SK-N-SH (cell line): Measurements from ENCODE around the gene EXOC4. TPM values are rescaled to one million over a fixed set of nuclear protein-coding genes. Genes with fewer than 3 reads are reported as not detected.

Source experiments
- CTCF ChIA-PET: fragments of 300-600, 350-600 bp; formaldehyde crosslinking; extraction: SDS; loops from one replicate; lab custom pipeline; 2021; lab: Yijun Ruan, JAX
- POLR2A ChIA-PET: fragments of 350-600 bp; sonication (Branson Sonifier 250); formaldehyde crosslinking; extraction: SDS; loops from one replicate; lab custom pipeline; 2020; ENCODE audit warnings: antibody characterized with exemption, inconsistent platforms; lab: Yijun Ruan, JAX
- DNase-seq: peaks from one replicate; pipeline ENCODE4 v3.0.0; 2012
- H2AFZ ChIP-seq: fragments of 200-600 bp; sonication (generic); 2 replicates; pipeline ENCODE4 v1.8.1; 2016; ENCODE audit warnings: antibody characterized with exemption, mild to moderate bottlenecking, low read depth
- H3F3A ChIP-seq: fragments of 200-600 bp; sonication (generic); replicated peaks from 2 replicates; pipeline ENCODE3; 2016; ENCODE audit warnings: antibody characterized with exemption, mild to moderate bottlenecking; ENCODE audit not compliant: insufficient read depth
- H3K27ac ChIP-seq, 2 experiments: fragments of 200-500 bp in 1 of 2; fragments of 200-600 bp in 1 of 2; sonication (Bioruptor generic) in 1 of 2; sonication (generic), shearing (Covaris generic) in 1 of 2; 2 replicates each; pipeline versions ENCODE4 v1.5.1 to v1.6.1; 2014 to 2016; ENCODE audit warnings: low read depth in 2 of 2, inconsistent platforms in 1 of 2, low read length in 1 of 2, mild to moderate bottlenecking in 1 of 2, mixed read lengths in 1 of 2
- H3K27me3 ChIP-seq: fragments of 200-600 bp; sonication (generic), shearing (Covaris generic); 2 replicates; pipeline ENCODE4 v1.6.1; 2016; ENCODE audit warnings: mixed run types; ENCODE audit not compliant: insufficient read depth
- H3K36me3 ChIP-seq, 2 experiments: fragments of 200-500 bp in 1 of 2; fragments of 200-600 bp in 1 of 2; sonication (Bioruptor generic) in 1 of 2; sonication (generic) in 1 of 2; replicated peaks in 1 of 2; 2 replicates each; pipeline versions ENCODE3 to v1.5.1; 2014 to 2016; ENCODE audit warnings: low read length in 1 of 2, mild to moderate bottlenecking in 1 of 2; ENCODE audit not compliant: insufficient read depth in 2 of 2, control insufficient read depth in 1 of 2
- H3K4me1 ChIP-seq, 2 experiments: fragments of 200-500 bp in 1 of 2; fragments of 200-600 bp in 1 of 2; sonication (Bioruptor generic) in 1 of 2; sonication (generic), shearing (Covaris generic) in 1 of 2; 2 replicates each; pipeline versions ENCODE4 v1.5.1 to v1.6.1; 2014 to 2016; ENCODE audit warnings: low read depth in 1 of 2, low read length in 1 of 2, mixed run types in 1 of 2; ENCODE audit not compliant: insufficient read depth in 2 of 2, control insufficient read depth in 1 of 2
- H3K4me2 ChIP-seq: fragments of 200-600 bp; sonication (generic), shearing (Covaris generic); 2 replicates; pipeline ENCODE4 v1.6.1; 2017; ENCODE audit warnings: mixed run types
- H3K4me3 ChIP-seq, 2 experiments: fragments of 200-500 bp in 1 of 2; fragments of 200-600 bp in 1 of 2; sonication (Bioruptor generic) in 1 of 2; sonication (generic), shearing (Covaris generic) in 1 of 2; 2 replicates each; pipeline versions ENCODE4 v1.5.1 to v1.8.1; 2014 to 2016; ENCODE audit warnings: low read depth in 2 of 2, inconsistent platforms in 1 of 2, low read length in 1 of 2, mild to moderate bottlenecking in 1 of 2, mixed read lengths in 1 of 2, moderate library complexity in 1 of 2
- H3K79me2 ChIP-seq: fragments of 200-600 bp; sonication (generic); 2 replicates; pipeline ENCODE4 v1.8.1; 2017; ENCODE audit warnings: mild to moderate bottlenecking; ENCODE audit not compliant: insufficient read depth
- H3K9ac ChIP-seq: fragments of 200-600 bp; sonication (generic); 2 replicates; pipeline ENCODE4 v1.6.1; 2017; ENCODE audit warnings: mixed run types
- H3K9me2 ChIP-seq: fragments of 200-600 bp; sonication (generic); 2 replicates; pipeline ENCODE4 v1.6.1; 2017; ENCODE audit warnings: mixed run types
- H3K9me3 ChIP-seq: fragments of 200-600 bp; sonication (generic); 2 replicates; pipeline ENCODE4 v1.6.1; 2017; ENCODE audit warnings: mixed run types, mild to moderate bottlenecking, moderate library complexity
- H4K20me1 ChIP-seq: fragments of 200-600 bp; sonication (generic); 2 replicates; pipeline ENCODE4 v1.6.1; 2017; ENCODE audit warnings: mild to moderate bottlenecking, mixed run types; ENCODE audit not compliant: insufficient read depth
- EP300 ChIP-seq, 2 experiments: IDR thresholded peaks; 2 replicates each; pipeline versions ENCODE4 v1.4.0 to v1.6.1; 2012; ENCODE audit warnings: borderline replicate concordance in 1 of 2, low read depth in 1 of 2, low read length in 1 of 2
- EZH2phosphoT487 ChIP-seq: fragments of 200-600 bp; sonication (generic); IDR thresholded peaks from 2 replicates; pipeline ENCODE4 v1.6.1; 2017; ENCODE audit warnings: low read depth, mixed run types, mild to moderate bottlenecking, antibody characterized with exemption, moderate library complexity, borderline replicate concordance
- FOXM1 ChIP-seq: IDR thresholded peaks from 2 replicates; pipeline ENCODE4 v1.4.0; 2012; ENCODE audit warnings: low read depth, mild to moderate bottlenecking
- GABPA ChIP-seq: IDR thresholded peaks from 2 replicates; pipeline ENCODE4 v1.4.0; 2012; ENCODE audit warnings: low read depth, mild to moderate bottlenecking
- GATA2 ChIP-seq: sonication (generic); formaldehyde crosslinking; IDR thresholded peaks from 2 replicates; pipeline ENCODE4 v1.5.0; 2020; ENCODE audit warnings: mild to moderate bottlenecking, missing genetic modification reagents
- JUND ChIP-seq: IDR thresholded peaks from 2 replicates; pipeline ENCODE4 v1.4.0; 2012
- MEF2A ChIP-seq: IDR thresholded peaks from 2 replicates; pipeline ENCODE4 v1.4.0; 2012; ENCODE audit warnings: low read depth, borderline replicate concordance
- NRF1 ChIP-seq: IDR thresholded peaks from 2 replicates; pipeline ENCODE4 v1.6.1; 2012; ENCODE audit warnings: low read depth, mild to moderate bottlenecking, low read length
- POLR2AphosphoS5 ChIP-seq: IDR thresholded peaks from 2 replicates; pipeline ENCODE4 v1.6.1; 2012; ENCODE audit warnings: low read depth, low read length
- RFX5 ChIP-seq: IDR thresholded peaks from 2 replicates; pipeline ENCODE4 v1.6.1; 2012; ENCODE audit warnings: mild to moderate bottlenecking, improper control_type of control experiment, low read length
- SIN3A ChIP-seq: IDR thresholded peaks from 2 replicates; pipeline ENCODE4 v1.6.1; 2012; ENCODE audit warnings: low read depth, mild to moderate bottlenecking, low read length, moderate library complexity, borderline replicate concordance
- TCF12 ChIP-seq: IDR thresholded peaks from 2 replicates; pipeline ENCODE4 v1.4.0; 2012
- TEAD4 ChIP-seq: IDR thresholded peaks from 2 replicates; pipeline ENCODE4 v1.4.0; 2012; ENCODE audit warnings: mild to moderate bottlenecking, borderline replicate concordance; ENCODE audit not compliant: insufficient read depth
- WGBS: methylation state at CpG from one replicate; pipeline ENCODE4 v1.1.6; 2017; ENCODE audit warnings: low lambda C conversion rate; 5-methylcytosine and 5-hydroxymethylcytosine counted together
- polyA plus RNA-seq, 3 experiments: library from polyadenylated mRNA; depleted of rRNA; stranded (reverse); fragments of >200 nt; gene quantifications; 2 replicates each; pipeline ENCODE4 v1.2.3, GENCODE V29; 2012
- TF ChIP-seq, protein P1 (sequence below): fragments of 150-350 bp; IDR thresholded peaks from 2 replicates; pipeline ENCODE4 v1.6.1; 2017; ENCODE audit warnings: antibody characterized with exemption, low read length, low read depth, borderline replicate concordance
- TF ChIP-seq, protein P2 (sequence below): IDR thresholded peaks from 2 replicates; pipeline ENCODE4 v1.4.0; 2012; ENCODE audit warnings: low read depth, borderline replicate concordance
- TF ChIP-seq, protein P3 (sequence below): IDR thresholded peaks from 2 replicates; pipeline ENCODE4; 2012
- TF ChIP-seq, protein P4 (sequence below): fragments of 200-600 bp; sonication (generic); IDR thresholded peaks from 2 replicates; pipeline ENCODE4 v1.6.1; 2017; ENCODE audit warnings: antibody characterized with exemption, mild to moderate bottlenecking, moderate library complexity

Gene EXOC4
- polyA plus RNA-seq, 1 of the 3 experiments (the other 2 are of a cell fraction) = 37.3 TPM

DNA sequence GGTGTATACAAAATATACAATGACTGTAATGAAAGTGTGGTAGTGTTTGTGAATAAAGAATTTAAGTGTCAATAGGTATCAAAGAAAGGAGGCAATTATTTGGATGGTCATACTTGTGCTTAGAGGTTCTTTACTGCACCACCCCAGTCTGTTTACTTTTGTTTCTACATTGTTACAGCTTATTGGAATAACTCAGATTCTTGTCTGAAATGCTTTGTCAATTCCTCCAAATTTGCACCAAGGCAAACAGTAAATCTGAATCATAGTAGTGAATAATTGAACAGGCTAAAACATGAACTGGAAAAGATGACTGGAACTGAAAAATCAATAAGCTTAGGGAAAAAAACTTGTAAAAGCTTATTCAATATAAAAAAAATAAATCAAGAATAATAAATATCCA lies 319.2 kb downstream of the EXOC4 start:
- TF ChIP-seq, protein P1, sequence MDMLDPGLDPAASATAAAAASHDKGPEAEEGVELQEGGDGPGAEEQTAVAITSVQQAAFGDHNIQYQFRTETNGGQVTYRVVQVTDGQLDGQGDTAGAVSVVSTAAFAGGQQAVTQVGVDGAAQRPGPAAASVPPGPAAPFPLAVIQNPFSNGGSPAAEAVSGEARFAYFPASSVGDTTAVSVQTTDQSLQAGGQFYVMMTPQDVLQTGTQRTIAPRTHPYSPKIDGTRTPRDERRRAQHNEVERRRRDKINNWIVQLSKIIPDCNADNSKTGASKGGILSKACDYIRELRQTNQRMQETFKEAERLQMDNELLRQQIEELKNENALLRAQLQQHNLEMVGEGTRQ = no peak
- TF ChIP-seq FOXM1 = no peak
- TF ChIP-seq MEF2A = no peak
- TF ChIP-seq RFX5 = no peak
- TF ChIP-seq, protein P2, sequence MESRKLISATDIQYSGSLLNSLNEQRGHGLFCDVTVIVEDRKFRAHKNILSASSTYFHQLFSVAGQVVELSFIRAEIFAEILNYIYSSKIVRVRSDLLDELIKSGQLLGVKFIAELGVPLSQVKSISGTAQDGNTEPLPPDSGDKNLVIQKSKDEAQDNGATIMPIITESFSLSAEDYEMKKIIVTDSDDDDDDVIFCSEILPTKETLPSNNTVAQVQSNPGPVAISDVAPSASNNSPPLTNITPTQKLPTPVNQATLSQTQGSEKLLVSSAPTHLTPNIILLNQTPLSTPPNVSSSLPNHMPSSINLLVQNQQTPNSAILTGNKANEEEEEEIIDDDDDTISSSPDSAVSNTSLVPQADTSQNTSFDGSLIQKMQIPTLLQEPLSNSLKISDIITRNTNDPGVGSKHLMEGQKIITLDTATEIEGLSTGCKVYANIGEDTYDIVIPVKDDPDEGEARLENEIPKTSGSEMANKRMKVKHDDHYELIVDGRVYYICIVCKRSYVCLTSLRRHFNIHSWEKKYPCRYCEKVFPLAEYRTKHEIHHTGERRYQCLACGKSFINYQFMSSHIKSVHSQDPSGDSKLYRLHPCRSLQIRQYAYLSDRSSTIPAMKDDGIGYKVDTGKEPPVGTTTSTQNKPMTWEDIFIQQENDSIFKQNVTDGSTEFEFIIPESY = no peak
- TF ChIP-seq, protein P3, sequence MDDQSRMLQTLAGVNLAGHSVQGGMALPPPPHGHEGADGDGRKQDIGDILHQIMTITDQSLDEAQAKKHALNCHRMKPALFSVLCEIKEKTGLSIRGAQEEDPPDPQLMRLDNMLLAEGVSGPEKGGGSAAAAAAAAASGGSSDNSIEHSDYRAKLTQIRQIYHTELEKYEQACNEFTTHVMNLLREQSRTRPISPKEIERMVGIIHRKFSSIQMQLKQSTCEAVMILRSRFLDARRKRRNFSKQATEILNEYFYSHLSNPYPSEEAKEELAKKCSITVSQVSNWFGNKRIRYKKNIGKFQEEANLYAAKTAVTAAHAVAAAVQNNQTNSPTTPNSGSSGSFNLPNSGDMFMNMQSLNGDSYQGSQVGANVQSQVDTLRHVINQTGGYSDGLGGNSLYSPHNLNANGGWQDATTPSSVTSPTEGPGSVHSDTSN = no peak
- H4K20me1 ChIP-seq = no peaks in the 10 kb centered on the region
- no peaks in the 10 kb centered on the region for H3K9me2 ChIP-seq
- no peaks in the 10 kb centered on the region for H3K9me3 ChIP-seq
- H3K27ac ChIP-seq = no peak overlapping the region; a peak in 1 of 4 replicates
- no peak overlapping the region for H3K4me3 ChIP-seq
- peaks cover 0 to 29% of the 10 kb centered on the region in 2 experiments; a peak in 3 of 4 replicates for H3K4me1 ChIP-seq
- ChIA-PET CTCF (interaction anchor here (1.3 to 1.7 kb wide), 2 partner anchors 15 to 18 kb away, joined by 3 to 4 read pairs; no protein-coding TSS in a partner anchor), POLR2A (no interaction called here)
- H3K27me3 ChIP-seq = no peaks in the 10 kb centered on the region
- peaks cover 0 to 13% of the 10 kb centered on the region in 2 experiments for H3K36me3 ChIP-seq
- no peak overlapping the region for H3K9ac ChIP-seq
- no peak overlapping the region for H3K4me2 ChIP-seq
- no peak for DNase-seq
- H3F3A ChIP-seq = no peaks in the 10 kb centered on the region
- no peak overlapping the region for H2AFZ ChIP-seq
- H3K79me2 ChIP-seq = peaks cover 6% of the 10 kb centered on the region; the same call in 1 of the 2 replicates

DNA sequence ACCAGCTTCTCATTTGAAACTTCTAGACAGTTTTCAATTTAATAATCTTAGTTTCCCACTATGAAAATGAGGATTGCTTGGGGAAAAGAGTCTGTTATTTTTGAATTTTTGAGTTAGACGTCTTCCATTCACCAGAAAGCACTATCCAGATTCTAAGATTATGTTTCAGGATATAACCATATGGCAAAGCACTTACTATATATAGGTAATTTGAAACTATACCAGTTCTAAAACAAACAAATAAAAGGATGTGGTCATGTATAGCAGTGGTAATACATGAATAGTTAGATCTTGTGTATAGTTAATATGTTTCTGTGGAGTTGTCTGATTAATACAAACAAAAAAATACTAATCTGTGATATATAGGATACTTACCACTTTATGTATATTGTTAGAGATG lies 320.0 kb downstream of the EXOC4 start:
- H3F3A ChIP-seq = no peaks in the 10 kb centered on the region
- H3K4me3 ChIP-seq = no peak overlapping the region
- DNase-seq = no peak
- no peak overlapping the region for H3K9ac ChIP-seq
- peak overlapping the region in 1 of 2 experiments; percentile 34; a peak in 1 of 4 replicates for H3K27ac ChIP-seq
- CTCF ChIA-PET = interaction anchor here (1.3 to 1.7 kb wide), 2 partner anchors 16 to 17 kb away, joined by 3 to 4 read pairs; no protein-coding TSS in a partner anchor
- no peaks in the 10 kb centered on the region for H3K27me3 ChIP-seq
- 90% methylated on average over 1 of the region's 1 CpG for WGBS
- POLR2A ChIA-PET = no interaction called here
- H4K20me1 ChIP-seq = no peaks in the 10 kb centered on the region
- H3K4me2 ChIP-seq = no peak overlapping the region
- no peaks in the 10 kb centered on the region for H3K9me3 ChIP-seq
- H3K4me1 ChIP-seq = peaks cover 0 to 36% of the 10 kb centered on the region in 2 experiments; a peak in 3 of 4 replicates
- no peaks in the 10 kb centered on the region for H3K9me2 ChIP-seq
- no peak overlapping the region for H2AFZ ChIP-seq
- H3K36me3 ChIP-seq = peaks cover 0 to 6% of the 10 kb centered on the region in 2 experiments
- H3K79me2 ChIP-seq = no peaks in the 10 kb centered on the region; the same call in 1 of the 2 replicates
- TF ChIP-seq POLR2AphosphoS5 (no peak), EZH2phosphoT487 (no peak), MEF2A (no peak), GABPA (no peak), GATA2 (CRISPR knock-in tag) (no peak), SIN3A (no peak), NRF1 (no peak), EP300 (IDR thresholded peaks at IDR 0.05; ENCODE audit: borderline replicate concordance in 1 of 2, low read depth in 1 of 2, low read length in 1 of 2) (no peak), JUND (no peak), TEAD4 (no peak), TCF12 (no peak)
- TF ChIP-seq, protein P2 = no peak
- TF ChIP-seq, protein P1 = no peak
- TF ChIP-seq, protein P4, sequence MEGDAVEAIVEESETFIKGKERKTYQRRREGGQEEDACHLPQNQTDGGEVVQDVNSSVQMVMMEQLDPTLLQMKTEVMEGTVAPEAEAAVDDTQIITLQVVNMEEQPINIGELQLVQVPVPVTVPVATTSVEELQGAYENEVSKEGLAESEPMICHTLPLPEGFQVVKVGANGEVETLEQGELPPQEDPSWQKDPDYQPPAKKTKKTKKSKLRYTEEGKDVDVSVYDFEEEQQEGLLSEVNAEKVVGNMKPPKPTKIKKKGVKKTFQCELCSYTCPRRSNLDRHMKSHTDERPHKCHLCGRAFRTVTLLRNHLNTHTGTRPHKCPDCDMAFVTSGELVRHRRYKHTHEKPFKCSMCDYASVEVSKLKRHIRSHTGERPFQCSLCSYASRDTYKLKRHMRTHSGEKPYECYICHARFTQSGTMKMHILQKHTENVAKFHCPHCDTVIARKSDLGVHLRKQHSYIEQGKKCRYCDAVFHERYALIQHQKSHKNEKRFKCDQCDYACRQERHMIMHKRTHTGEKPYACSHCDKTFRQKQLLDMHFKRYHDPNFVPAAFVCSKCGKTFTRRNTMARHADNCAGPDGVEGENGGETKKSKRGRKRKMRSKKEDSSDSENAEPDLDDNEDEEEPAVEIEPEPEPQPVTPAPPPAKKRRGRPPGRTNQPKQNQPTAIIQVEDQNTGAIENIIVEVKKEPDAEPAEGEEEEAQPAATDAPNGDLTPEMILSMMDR = no peak
